H1 (cell line): ENCODE measurements around the gene ABHD8. TPM values are rescaled to one million over a fixed set of nuclear protein-coding genes. Genes with fewer than 3 reads are reported as not detected.

Experiments used
- SRF ChIP-seq: IDR thresholded peaks from 2 replicates; pipeline ENCODE4 v1.6.1; 2011; ENCODE audit warnings: mild to moderate bottlenecking, low read depth, low read length, moderate library complexity
- polyA plus RNA-seq, 7 experiments: library from polyadenylated mRNA; depleted of rRNA in 3 of 7; stranded (reverse) in 5 of 7; unstranded in 2 of 7; fragments of >200 nt in 5 of 7; fragments of 200-250 nt in 2 of 7; gene quantifications; 1 replicate in 5 of 7; 2 replicates in 1 of 7; 4 replicates in 1 of 7; pipeline versions ENCODE4 v1.2.1 to v1.2.3, GENCODE V29; 2011 to 2013; ENCODE audit warnings: missing spikeins in 2 of 7, mixed read lengths in 2 of 7
- total RNA-seq: library from RNA; stranded (reverse); fragmentation: NEBNext Ultra II Directional; extraction: Animal tissue kit (Norgen Biotek cat#: 25700); gene quantifications from 2 replicates; pipeline ENCODE4 v1.2.1, GENCODE V29; 2021
- TF ChIP-seq, protein P1 (sequence below): IDR thresholded peaks from 2 replicates; pipeline ENCODE4 v1.6.1; 2012; ENCODE audit warnings: inconsistent platforms

ABHD8 gene
- total and polyA plus RNA-seq, 2 of the 8 experiments (the other 6 are each of a cell fraction or from before 2014, with no cell fraction given): 11.3 to 18.7 TPM

DNA sequence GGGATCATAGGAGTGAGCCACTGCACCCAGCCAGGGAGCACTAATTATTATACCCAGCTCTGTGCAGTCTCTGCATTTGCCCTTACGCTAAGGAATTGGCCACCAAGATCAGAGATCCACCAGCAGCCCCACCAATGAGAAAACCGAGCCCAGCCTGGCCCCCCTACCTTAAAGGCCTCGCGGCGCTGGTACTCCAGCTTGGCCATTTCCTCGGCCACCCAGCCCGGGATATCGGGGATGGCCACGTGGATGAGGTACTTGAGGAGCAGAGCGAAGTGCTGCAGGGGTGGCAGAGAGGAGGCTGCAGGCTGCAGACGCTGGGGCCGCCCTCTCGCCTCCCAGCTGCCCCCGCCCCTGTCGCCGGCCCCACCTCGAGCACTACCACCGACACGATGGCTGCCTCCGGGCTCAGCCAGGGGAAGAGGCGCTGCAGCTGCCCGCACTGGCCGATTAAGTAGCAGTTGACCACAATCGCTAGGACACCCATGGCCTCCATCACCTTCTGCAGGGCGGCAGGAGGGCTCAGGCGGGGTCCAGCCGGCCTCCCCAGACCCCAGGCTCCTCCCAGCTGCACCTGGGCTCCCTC is 23.9 kb upstream of the ABHD8 start (continued):
- TF ChIP-seq, protein P1, sequence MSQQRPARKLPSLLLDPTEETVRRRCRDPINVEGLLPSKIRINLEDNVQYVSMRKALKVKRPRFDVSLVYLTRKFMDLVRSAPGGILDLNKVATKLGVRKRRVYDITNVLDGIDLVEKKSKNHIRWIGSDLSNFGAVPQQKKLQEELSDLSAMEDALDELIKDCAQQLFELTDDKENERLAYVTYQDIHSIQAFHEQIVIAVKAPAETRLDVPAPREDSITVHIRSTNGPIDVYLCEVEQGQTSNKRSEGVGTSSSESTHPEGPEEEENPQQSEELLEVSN: no peak
- no peak for TF ChIP-seq SRF
- TF ChIP-seq, all 59 proteins: peak for 0
